GM12864 (cell line): Measurements from ENCODE around the gene STIM1.
A peak's percentile ranks its signal among the peaks of the same experiment; 100 is the strongest.

ENCODE experiments used
- DNase-seq: peaks from one replicate; pipeline ENCODE4 v3.0.0-alpha.2; 2011; ENCODE audit warnings: low read depth
- H3K4me3 ChIP-seq: 2 replicates; pipeline ENCODE4 v1.5.1; 2011; ENCODE audit warnings: mild to moderate bottlenecking, low read depth, low read length, control low read depth
- CTCF ChIP-seq: IDR thresholded peaks from 2 replicates; pipeline ENCODE4 v1.5.1; 2011; ENCODE audit warnings: low read depth, mild to moderate bottlenecking, moderate library complexity, low read length, control low read depth, inconsistent platforms; ENCODE audit errors: missing control alignments

The STIM1 gene

DNA sequence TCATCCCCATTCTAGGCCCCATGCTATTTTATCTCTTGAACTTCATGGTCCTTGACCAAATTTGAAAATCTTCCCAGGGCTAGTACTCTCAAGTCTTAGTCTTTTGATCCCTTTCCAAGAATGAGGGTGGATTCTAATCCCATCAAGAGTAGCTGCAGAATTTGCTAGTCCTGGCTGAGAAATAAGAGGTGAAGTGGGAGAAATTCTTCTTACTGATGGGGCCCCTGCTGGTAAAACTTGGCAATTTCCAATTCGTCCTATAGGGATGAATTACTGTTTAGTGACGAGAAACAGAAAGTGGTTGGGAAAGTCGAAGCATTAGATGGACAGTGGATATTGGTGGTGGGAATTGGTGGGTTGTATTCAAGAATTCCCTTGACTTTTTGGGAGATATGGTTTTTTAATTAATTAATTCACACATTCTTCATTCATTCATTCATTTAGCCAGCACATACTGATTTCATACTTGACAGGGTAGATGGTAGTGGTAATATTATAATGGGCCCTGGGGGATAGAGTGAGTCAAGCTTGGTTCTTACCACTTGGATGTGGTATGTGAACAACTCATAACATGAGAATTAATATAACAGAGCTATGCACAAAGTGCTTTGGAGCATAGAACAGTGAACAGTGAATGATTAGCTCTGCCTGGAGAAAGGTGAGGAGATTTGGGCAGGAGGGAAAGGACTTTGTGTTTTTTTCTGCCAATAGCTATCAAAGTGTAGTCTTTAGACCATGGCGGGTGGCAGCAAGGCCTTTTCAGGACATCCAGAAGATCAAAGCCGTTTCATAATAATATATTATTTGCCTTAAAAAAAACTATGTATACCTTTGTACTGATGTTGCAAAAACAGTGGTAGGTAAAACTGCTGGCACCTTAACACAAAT is 103.8 kb downstream of the STIM1 start:
- no peak for DNase-seq
- no peak overlapping the region for H3K4me3 ChIP-seq
- peak; percentile 29 for TF ChIP-seq CTCF

DNA sequence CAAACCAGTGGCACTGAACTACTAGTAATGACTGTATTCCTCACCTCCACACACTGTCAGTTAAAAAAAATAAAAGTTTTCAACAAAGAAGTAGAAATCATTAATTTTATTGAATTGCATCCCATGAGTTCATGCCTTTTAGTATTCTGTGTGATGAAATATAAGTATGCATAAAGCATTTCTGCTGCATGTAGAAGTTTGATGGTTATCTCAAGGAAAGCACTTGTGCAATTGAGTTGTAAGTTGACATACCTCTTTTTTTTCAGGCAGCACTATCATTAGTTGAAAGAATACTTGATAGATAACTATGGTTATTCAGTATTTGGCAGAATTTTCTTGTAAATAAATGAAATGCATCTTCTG is 104.4 kb downstream of the STIM1 start:
- H3K4me3 ChIP-seq: no peak overlapping the region
- TF ChIP-seq CTCF: no peak

GRCh38 chr11:3962406-3962840 is 107.0 kb downstream of the STIM1 start:
- DNase-seq: no peak
- TF ChIP-seq CTCF: no peak
- H3K4me3 ChIP-seq: no peak overlapping the region

More for the DNA sequence above, 104.4 kb downstream of the STIM1 start:
- no peak for DNase-seq

GRCh38 chr11:3964056-3964455 is 108.6 kb downstream of the STIM1 start:
- TF ChIP-seq CTCF: no peak
- DNase-seq: no peak

GRCh38 chr11:3964935-3965604 is 109.6 kb downstream of the STIM1 start:
- H3K4me3 ChIP-seq: no peak overlapping the region
- no peak for DNase-seq
- no peak for TF ChIP-seq CTCF

More at GRCh38 chr11:3964056-3964455, 108.6 kb downstream of the STIM1 start:
- no peak overlapping the region for H3K4me3 ChIP-seq

DNA sequence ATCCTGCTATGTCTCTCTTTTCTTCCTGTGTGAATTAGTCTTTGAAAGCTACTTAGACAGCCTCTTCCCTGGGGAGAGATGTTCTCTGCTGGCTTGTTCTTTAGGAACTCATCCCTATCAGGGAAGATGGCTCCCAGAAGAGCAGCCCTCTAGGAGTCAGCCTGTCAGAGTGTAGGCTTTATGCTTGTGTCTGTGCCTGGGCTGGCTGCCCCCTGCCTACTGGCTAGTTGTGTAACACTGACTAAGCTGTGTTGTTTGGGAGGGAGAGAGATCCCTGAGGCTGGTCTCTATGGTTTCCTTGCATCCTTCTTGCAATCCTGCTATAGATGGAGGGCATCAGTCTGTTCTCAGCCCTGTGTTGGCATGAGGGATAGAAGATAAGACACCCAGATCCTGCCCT is 112.2 kb downstream of the STIM1 start:
- no peak for DNase-seq
- TF ChIP-seq CTCF: no peak
- H3K4me3 ChIP-seq: no peak overlapping the region

- TF ChIP-seq CTCF: no peak
- no peak overlapping the region for H3K4me3 ChIP-seq
- DNase-seq: no peak
Measured at GRCh38 chr11:3969200-3969599, 113.7 kb downstream of the STIM1 start.
